ENCODE measurements around the gene LTBR. TPM values are rescaled to one million over a fixed set of nuclear protein-coding genes. Genes with fewer than 3 reads are reported as not detected.

Gene LTBR
- total RNA-seq, 1 donor from 2014 or later = 16.4 TPM

DNA sequence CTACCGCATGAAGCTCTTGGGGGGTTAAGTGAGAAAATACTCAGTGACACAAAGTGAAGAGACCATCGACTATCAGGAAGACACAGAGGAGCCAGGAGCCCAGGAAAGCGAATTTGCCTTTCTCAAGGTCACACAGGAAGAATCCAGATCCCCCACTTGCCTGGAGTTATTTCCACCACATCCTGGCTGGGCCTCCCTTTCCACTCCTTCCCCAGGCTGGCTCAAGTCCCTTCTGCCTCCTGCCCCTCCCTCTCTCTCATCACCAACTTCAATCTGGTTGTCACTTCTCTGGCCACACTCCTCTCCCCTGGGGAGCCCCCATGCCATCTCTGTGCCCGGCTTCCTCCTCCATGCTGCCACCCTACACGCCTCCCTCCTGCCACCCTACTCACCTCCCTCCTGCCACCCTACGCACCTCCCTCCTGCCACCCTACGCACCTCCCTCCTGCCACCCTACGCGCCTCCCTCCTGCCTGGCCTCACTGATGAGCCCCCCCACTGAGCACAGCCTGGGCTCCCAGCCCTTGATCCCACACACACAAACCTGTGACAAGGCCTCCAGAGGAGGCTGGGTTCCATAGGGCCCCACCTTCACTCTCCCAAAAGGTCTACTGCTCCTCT lies 14.9 kb upstream of the LTBR start:
- H3K27me3 Mint-ChIP-seq (ENCODE audit: unreplicated experiment) = no peaks in the 10 kb centered on the region
- H3K27ac Mint-ChIP-seq (ENCODE audit: unreplicated experiment) = peak overlapping the region; percentile 54
- H3K36me3 Mint-ChIP-seq (ENCODE audit: unreplicated experiment) = no peaks in the 10 kb centered on the region
- no peak for DNase-seq (ENCODE audit: extremely low spot score, unreplicated experiment)
- TF ChIP-seq, protein P1, sequence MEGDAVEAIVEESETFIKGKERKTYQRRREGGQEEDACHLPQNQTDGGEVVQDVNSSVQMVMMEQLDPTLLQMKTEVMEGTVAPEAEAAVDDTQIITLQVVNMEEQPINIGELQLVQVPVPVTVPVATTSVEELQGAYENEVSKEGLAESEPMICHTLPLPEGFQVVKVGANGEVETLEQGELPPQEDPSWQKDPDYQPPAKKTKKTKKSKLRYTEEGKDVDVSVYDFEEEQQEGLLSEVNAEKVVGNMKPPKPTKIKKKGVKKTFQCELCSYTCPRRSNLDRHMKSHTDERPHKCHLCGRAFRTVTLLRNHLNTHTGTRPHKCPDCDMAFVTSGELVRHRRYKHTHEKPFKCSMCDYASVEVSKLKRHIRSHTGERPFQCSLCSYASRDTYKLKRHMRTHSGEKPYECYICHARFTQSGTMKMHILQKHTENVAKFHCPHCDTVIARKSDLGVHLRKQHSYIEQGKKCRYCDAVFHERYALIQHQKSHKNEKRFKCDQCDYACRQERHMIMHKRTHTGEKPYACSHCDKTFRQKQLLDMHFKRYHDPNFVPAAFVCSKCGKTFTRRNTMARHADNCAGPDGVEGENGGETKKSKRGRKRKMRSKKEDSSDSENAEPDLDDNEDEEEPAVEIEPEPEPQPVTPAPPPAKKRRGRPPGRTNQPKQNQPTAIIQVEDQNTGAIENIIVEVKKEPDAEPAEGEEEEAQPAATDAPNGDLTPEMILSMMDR (IDR thresholded peaks at IDR 0.05) = no peak
- no peak overlapping the region for H3K4me3 Mint-ChIP-seq (ENCODE audit: unreplicated experiment)
- peaks cover 54% of the 10 kb centered on the region for H3K4me1 Mint-ChIP-seq (ENCODE audit: unreplicated experiment)
- H3K9me3 Mint-ChIP-seq (ENCODE audit: unreplicated experiment) = no peaks in the 10 kb centered on the region

GRCh38 chr12:6369916-6370575 lies 13.9 kb upstream of the LTBR start:
- H3K9me3 Mint-ChIP-seq (ENCODE audit: unreplicated experiment) = no peaks in the 10 kb centered on the region
- TF ChIP-seq, protein P1 (IDR thresholded peaks at IDR 0.05) = no peak
- peak overlapping the region; percentile 88 for H3K27ac Mint-ChIP-seq (ENCODE audit: unreplicated experiment)
- H3K4me1 Mint-ChIP-seq (ENCODE audit: unreplicated experiment) = peaks cover 57% of the 10 kb centered on the region
- no peak overlapping the region for H3K4me3 Mint-ChIP-seq (ENCODE audit: unreplicated experiment)
- no peaks in the 10 kb centered on the region for H3K36me3 Mint-ChIP-seq (ENCODE audit: unreplicated experiment)
- H3K27me3 Mint-ChIP-seq (ENCODE audit: unreplicated experiment) = no peaks in the 10 kb centered on the region
- no peak for DNase-seq (ENCODE audit: extremely low spot score, unreplicated experiment)

DNA sequence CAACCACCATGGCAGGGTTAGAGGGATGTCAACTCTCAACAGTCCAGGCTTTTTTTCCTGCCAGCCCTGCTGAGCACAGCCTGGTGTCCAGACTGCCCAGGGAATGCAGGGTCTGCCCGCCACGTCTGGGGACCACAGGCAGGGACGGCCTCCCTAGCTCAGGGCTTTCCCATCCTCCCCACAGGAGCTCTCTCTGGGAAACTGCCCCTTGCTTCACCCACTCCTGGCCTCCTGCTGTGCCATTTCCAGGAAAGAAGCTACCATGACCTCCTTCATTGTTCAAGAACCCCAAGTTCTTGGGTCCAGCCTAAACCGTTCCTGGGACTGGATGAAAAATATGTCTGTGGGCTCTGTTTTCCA lies 13.4 kb upstream of the LTBR start:
- Mint-ChIP-seq H3K4me1 (ENCODE audit: unreplicated experiment) (peaks cover 62% of the 10 kb centered on the region), H3K4me3 (ENCODE audit: unreplicated experiment) (no peak overlapping the region), H3K27ac (ENCODE audit: unreplicated experiment) (peak overlapping the region; percentile 88), H3K36me3 (ENCODE audit: unreplicated experiment) (no peaks in the 10 kb centered on the region), H3K9me3 (ENCODE audit: unreplicated experiment) (no peaks in the 10 kb centered on the region), H3K27me3 (ENCODE audit: unreplicated experiment) (no peaks in the 10 kb centered on the region)
- no peak for DNase-seq (ENCODE audit: extremely low spot score, unreplicated experiment)
- TF ChIP-seq, protein P1 (IDR thresholded peaks at IDR 0.05) = no peak

DNA sequence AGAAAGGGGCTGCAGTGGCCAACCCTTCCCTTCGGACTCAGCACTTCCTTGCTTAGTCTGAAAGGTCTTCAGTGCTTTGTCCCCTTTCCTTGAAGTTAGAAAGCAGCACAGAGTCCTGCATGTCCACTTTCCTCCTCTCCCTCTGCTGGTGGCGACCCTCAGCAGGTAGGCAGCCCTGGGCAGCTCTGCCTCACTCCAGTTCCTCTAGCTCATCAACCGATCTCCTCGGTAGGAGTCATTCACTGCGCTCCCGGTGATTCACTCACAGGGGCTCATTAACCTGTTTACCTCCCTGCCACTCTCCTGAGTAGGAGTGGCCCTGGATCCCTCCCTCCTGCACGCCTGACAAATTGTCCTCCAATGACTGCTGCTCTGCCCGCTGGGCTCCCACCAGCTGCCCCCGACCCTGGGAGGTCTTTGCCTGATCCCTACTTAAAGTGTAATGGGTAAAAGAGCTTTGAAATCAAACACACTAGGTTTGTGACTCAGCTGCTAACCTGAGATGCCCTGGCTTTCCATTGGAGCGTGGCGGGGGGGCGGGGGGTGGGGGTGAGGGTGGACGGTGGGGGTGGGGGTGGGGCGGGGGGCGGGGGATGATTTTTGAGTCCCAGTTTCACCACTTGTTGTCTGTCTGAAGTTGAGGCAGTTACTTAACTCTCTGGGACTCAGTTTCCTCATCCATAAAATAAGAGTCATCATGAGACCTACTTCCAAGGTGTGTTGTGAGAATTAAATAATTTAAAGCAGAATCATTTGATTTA lies 12.8 kb upstream of the LTBR start:
- TF ChIP-seq, protein P1 (IDR thresholded peaks at IDR 0.05) = peak; percentile 34
- Mint-ChIP-seq H3K27me3 (ENCODE audit: unreplicated experiment) (no peaks in the 10 kb centered on the region), H3K4me3 (ENCODE audit: unreplicated experiment) (peak overlapping the region; percentile 14), H3K9me3 (ENCODE audit: unreplicated experiment) (no peaks in the 10 kb centered on the region), H3K4me1 (ENCODE audit: unreplicated experiment) (peaks cover 68% of the 10 kb centered on the region), H3K27ac (ENCODE audit: unreplicated experiment) (peak overlapping the region; percentile 96), H3K36me3 (ENCODE audit: unreplicated experiment) (no peaks in the 10 kb centered on the region)
- DNase-seq (ENCODE audit: extremely low spot score, unreplicated experiment) = no peak

GRCh38 chr12:6372403-6373003 lies 11.5 kb upstream of the LTBR start:
- peaks cover 81% of the 10 kb centered on the region for H3K4me1 Mint-ChIP-seq (ENCODE audit: unreplicated experiment)
- H3K9me3 Mint-ChIP-seq (ENCODE audit: unreplicated experiment) = no peaks in the 10 kb centered on the region
- H3K36me3 Mint-ChIP-seq (ENCODE audit: unreplicated experiment) = no peaks in the 10 kb centered on the region
- H3K27me3 Mint-ChIP-seq (ENCODE audit: unreplicated experiment) = no peaks in the 10 kb centered on the region
- H3K27ac Mint-ChIP-seq (ENCODE audit: unreplicated experiment) = peak overlapping the region; percentile 96
- DNase-seq (ENCODE audit: extremely low spot score, unreplicated experiment) = no peak
- TF ChIP-seq, protein P1 (IDR thresholded peaks at IDR 0.05) = no peak
- H3K4me3 Mint-ChIP-seq (ENCODE audit: unreplicated experiment) = peak overlapping the region; percentile 7

Measured in osteocyte (in vitro differentiated cells).